Sigmoid colon (tissue), 4 donors: ENCODE data around the gene BDNF.

Source experiments
- EP300 ChIP-seq, 4 donors: sonication (generic); formaldehyde crosslinking; IDR thresholded peaks; one replicate each; pipeline ENCODE4 v1.6.1; 2017; ENCODE audit warnings: antibody characterized with exemption in 4 of 4
- POLR2A ChIP-seq, 2 donors: fragments of 450-650 bp; IDR thresholded peaks; one replicate each; pipeline ENCODE4 v1.6.1; 2016; ENCODE audit warnings: antibody characterized with exemption in 2 of 2, mild to moderate bottlenecking in 2 of 2, moderate library complexity in 2 of 2
- POLR2AphosphoS5 ChIP-seq, 4 donors: sonication (generic); formaldehyde crosslinking; IDR thresholded peaks; one replicate each; pipeline ENCODE4 v1.6.1; 2017; ENCODE audit warnings: antibody characterized with exemption in 4 of 4
- TF ChIP-seq, protein P1 (sequence below), 4 experiments: fragments of 450-650 bp in 3 of 4; fragments of 200-600 bp in 1 of 4; IDR thresholded peaks; one replicate each; pipeline ENCODE4 v1.5.1; 2016 to 2019; ENCODE audit warnings: antibody characterized with exemption in 4 of 4, mild to moderate bottlenecking in 3 of 4, moderate library complexity in 2 of 4

DNA sequence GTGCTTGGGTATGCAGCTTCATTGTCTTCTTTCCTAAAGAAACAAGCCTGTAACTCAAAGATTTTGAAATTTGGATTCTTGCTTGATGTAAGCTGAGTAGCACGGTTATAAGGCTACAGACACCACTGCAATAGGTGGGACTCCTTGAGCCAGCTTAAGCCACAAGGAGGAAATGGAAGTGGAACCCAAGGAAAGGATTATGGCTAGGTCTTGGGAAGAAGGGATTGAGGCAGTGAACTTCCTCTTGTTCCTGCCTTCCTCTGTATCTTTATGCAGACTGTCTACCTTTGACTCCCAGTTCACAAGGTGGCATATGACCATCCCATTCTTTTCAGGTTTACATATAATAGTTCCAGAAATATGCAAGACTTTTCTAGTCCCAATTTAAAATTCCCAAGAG is 72.3 kb downstream of the BDNF start:
- TF ChIP-seq POLR2A (IDR thresholded peaks at IDR 0.05) (no peak), EP300 (IDR thresholded peaks at IDR 0.05) (no peak), POLR2AphosphoS5 (IDR thresholded peaks at IDR 0.05) (no peak)
- TF ChIP-seq, protein P1, sequence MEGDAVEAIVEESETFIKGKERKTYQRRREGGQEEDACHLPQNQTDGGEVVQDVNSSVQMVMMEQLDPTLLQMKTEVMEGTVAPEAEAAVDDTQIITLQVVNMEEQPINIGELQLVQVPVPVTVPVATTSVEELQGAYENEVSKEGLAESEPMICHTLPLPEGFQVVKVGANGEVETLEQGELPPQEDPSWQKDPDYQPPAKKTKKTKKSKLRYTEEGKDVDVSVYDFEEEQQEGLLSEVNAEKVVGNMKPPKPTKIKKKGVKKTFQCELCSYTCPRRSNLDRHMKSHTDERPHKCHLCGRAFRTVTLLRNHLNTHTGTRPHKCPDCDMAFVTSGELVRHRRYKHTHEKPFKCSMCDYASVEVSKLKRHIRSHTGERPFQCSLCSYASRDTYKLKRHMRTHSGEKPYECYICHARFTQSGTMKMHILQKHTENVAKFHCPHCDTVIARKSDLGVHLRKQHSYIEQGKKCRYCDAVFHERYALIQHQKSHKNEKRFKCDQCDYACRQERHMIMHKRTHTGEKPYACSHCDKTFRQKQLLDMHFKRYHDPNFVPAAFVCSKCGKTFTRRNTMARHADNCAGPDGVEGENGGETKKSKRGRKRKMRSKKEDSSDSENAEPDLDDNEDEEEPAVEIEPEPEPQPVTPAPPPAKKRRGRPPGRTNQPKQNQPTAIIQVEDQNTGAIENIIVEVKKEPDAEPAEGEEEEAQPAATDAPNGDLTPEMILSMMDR (IDR thresholded peaks at IDR 0.05): no peak
